Measurements from ENCODE around the gene FTO. TPM values are rescaled to one million over a fixed set of nuclear protein-coding genes. Genes with fewer than 3 reads are reported as not detected.

FTO gene
- total and polyA plus RNA-seq, 2 donors, result 57.0 to 112 TPM

DNA sequence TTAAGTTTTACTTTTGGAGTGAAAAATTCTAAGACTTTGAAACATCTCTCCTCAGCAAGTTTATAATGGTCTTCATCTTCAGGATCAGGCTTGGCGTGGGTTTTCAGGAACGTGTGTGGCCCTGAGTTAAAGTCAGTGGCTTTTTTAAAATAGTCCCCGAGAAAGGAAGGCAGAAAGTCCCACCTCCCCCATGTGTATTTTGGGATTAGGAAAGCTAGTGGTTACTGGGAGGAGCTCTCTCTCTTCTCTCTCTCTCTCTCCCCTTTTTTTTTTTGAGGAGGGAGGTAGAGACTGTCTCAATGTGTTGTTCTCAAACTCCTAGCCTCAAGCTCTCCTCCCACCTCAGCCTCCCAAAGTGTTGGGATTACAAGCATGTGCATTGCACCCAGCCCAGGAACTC lies 369.4 kb downstream of the FTO start:
- H3K4me3 ChIP-seq (ENCODE audit: low read depth, low read length), result no peak overlapping the region
- WGBS, result 84% methylated on average over 3 of the region's 3 CpGs
- DNase-seq (ENCODE audit: extremely low spot score), result no peak

GRCh38 chr16:54075446-54075845 lies 371.5 kb downstream of the FTO start:
- WGBS, result 68% methylated on average over 4 of the region's 4 CpGs
- no peaks in the 10 kb centered on the region for H3K4me1 ChIP-seq (ENCODE audit: insufficient read depth)
- H3K27ac ChIP-seq (ENCODE audit: low read depth), result no peak overlapping the region
- no peak for DNase-seq (ENCODE audit: extremely low spot score)
- H3K4me3 ChIP-seq (ENCODE audit: low read depth, low read length), result no peak overlapping the region
- H3K36me3 ChIP-seq (ENCODE audit: insufficient read depth), result no peaks in the 10 kb centered on the region

More for the DNA sequence above, 369.4 kb downstream of the FTO start:
- no peak overlapping the region for H3K27ac ChIP-seq (ENCODE audit: low read depth)
- no peaks in the 10 kb centered on the region for H3K36me3 ChIP-seq (ENCODE audit: insufficient read depth)
- H3K4me1 ChIP-seq (ENCODE audit: insufficient read depth), result no peaks in the 10 kb centered on the region

GRCh38 chr16:54076006-54076504 lies 372.1 kb downstream of the FTO start:
- 92% methylated on average over 3 of the region's 3 CpGs for WGBS
- DNase-seq (ENCODE audit: extremely low spot score), result no peak
- H3K4me1 ChIP-seq (ENCODE audit: insufficient read depth), result no peaks in the 10 kb centered on the region
- H3K27ac ChIP-seq (ENCODE audit: low read depth), result no peak overlapping the region
- H3K4me3 ChIP-seq (ENCODE audit: low read depth, low read length), result no peak overlapping the region
- no peaks in the 10 kb centered on the region for H3K36me3 ChIP-seq (ENCODE audit: insufficient read depth)

GRCh38 chr16:54077050-54077821 lies 373.3 kb downstream of the FTO start:
- H3K36me3 ChIP-seq (ENCODE audit: insufficient read depth), result no peaks in the 10 kb centered on the region
- H3K27ac ChIP-seq (ENCODE audit: low read depth), result no peak overlapping the region
- no peak overlapping the region for H3K4me3 ChIP-seq (ENCODE audit: low read depth, low read length)
- no peak for DNase-seq (ENCODE audit: extremely low spot score)
- no peaks in the 10 kb centered on the region for H3K4me1 ChIP-seq (ENCODE audit: insufficient read depth)
- 81% methylated on average over 9 of the region's 9 CpGs for WGBS

DNA sequence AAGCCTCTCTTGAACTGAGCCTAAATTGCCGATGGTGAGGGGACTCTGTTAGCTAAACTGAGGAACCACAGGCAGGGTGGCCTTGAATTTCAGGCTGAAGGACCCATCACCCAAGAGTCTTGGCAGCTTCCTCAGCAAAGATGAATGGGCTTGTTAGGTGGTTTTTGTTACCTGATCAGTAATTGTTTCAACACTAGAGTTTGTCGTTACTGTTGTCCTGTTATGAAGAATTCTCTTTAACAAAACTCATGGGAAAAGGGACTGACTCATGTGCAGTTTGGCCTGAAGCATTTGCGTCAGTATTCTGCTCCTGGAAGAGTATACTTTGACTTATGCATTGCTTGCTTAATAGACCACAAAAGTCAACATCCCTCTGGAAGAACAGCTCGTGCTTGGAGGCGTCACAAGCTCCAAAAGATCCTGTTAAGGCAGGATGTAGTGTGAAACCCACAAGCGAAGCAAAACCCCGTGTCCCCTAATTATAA lies 376.6 kb downstream of the FTO start:
- no peak for DNase-seq (ENCODE audit: extremely low spot score)
- Histone ChIP-seq H3K36me3 (ENCODE audit: insufficient read depth) (no peaks in the 10 kb centered on the region), H3K4me3 (ENCODE audit: low read depth, low read length) (no peak overlapping the region), H3K4me1 (ENCODE audit: insufficient read depth) (no peaks in the 10 kb centered on the region), H3K27ac (ENCODE audit: low read depth) (no peak overlapping the region)
- 79% methylated on average over 7 of the region's 7 CpGs for WGBS

DNA sequence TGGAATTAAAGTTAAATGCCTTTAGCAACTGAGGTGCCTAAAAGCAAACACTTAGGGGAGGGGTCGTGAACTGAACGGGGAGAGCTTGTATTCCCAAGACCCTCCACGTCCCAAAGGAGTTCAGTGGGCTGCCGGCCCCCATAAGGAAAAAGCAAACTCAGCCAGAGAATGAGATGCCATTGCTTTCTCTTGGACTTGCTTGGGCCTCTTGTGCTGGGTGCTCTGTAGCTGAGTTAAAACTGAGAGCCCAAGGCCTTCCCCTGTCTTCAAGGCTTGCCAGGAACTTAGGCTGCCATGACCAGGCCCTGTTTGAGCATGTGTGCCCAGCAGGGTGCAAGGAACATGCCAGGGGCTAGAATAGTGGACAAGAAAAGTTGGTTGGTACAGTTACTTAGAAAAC lies 382.8 kb downstream of the FTO start:
- Histone ChIP-seq H3K4me1 (ENCODE audit: insufficient read depth) (no peaks in the 10 kb centered on the region), H3K36me3 (ENCODE audit: insufficient read depth) (no peaks in the 10 kb centered on the region), H3K27ac (ENCODE audit: low read depth) (no peak overlapping the region), H3K4me3 (ENCODE audit: low read depth, low read length) (no peak overlapping the region)
- no peak for DNase-seq (ENCODE audit: extremely low spot score)
- 86% methylated on average over 4 of the region's 4 CpGs for WGBS

DNA sequence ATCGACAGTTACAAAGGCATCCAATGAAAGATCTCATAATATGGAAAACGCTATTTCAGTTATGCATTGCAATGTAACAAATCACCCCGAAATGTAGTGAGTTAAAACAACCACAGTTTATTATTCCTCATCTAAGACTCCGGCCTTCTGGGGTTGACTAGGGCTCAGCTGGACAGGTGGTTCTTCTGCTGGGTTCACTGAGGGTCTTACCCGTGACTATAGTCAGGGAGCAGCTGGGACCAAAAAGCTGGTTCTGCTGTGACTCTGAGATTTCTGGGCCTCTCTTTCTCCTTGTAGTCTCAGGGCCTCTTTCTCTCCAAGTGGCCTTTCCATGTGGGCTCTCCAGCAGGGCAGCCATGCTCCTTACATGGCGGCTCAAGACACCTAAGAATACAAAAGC lies 386.6 kb downstream of the FTO start:
- no peak overlapping the region for H3K27ac ChIP-seq (ENCODE audit: low read depth)
- no peaks in the 10 kb centered on the region for H3K4me1 ChIP-seq (ENCODE audit: insufficient read depth)
- DNase-seq (ENCODE audit: extremely low spot score), result no peak
- H3K4me3 ChIP-seq (ENCODE audit: low read depth, low read length), result no peak overlapping the region
- 98% methylated on average over 6 of the region's 6 CpGs for WGBS
- no peaks in the 10 kb centered on the region for H3K36me3 ChIP-seq (ENCODE audit: insufficient read depth)

DNA sequence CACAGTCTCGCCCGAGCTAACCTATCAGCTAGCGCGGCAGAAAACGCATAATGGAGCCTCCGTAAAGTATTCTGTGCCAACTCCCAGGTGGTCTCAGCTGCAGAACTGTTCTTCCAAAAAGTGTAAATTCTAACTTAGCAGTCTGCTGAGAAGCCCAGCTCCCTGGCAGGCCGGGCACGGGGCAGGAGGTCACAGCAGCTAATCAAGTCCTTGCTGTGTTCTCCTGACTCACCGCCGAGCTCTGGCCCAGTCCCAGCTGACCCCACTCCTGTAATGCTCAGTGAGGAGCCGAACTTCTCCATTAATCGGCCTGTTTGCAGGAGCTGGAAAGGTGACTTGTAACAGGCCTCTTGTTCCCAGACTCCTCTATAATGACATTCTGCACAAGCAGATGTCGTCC lies 389.3 kb downstream of the FTO start:
- WGBS, result 86% methylated on average over 13 of the region's 13 CpGs

GRCh38 chr16:54094641-54095040 lies 390.7 kb downstream of the FTO start:
- H3K4me3 ChIP-seq (ENCODE audit: low read depth, low read length), result no peak overlapping the region
- 95% methylated on average over 10 of the region's 10 CpGs for WGBS
- no peak overlapping the region for H3K27ac ChIP-seq (ENCODE audit: low read depth)
- H3K4me1 ChIP-seq (ENCODE audit: insufficient read depth), result no peaks in the 10 kb centered on the region
- no peaks in the 10 kb centered on the region for H3K36me3 ChIP-seq (ENCODE audit: insufficient read depth)
- DNase-seq (ENCODE audit: extremely low spot score), result no peak

More for the DNA sequence above, 389.3 kb downstream of the FTO start:
- no peak for DNase-seq (ENCODE audit: extremely low spot score)
- Histone ChIP-seq H3K4me3 (ENCODE audit: low read depth, low read length) (no peak overlapping the region), H3K4me1 (ENCODE audit: insufficient read depth) (no peaks in the 10 kb centered on the region), H3K36me3 (ENCODE audit: insufficient read depth) (no peaks in the 10 kb centered on the region), H3K27ac (ENCODE audit: low read depth) (no peak overlapping the region)

DNA sequence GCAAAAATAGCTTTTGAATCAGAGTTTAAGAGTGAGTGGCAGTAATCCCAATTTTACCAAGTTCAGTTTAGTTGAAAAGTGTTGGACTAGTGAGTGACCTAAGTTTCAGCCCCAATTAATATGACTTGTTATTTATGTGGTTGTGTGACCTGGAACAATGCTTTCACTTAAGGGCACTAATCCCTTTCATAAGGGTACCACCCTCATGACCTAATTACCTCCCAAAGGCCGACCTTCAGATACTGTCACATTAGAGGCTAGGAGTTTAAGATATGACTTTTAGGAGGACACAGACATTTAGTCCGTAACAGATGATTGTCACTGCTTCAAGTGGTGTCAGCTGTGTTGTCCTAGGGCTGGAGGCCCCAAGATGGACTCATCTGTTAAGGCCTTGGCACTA lies 392.7 kb downstream of the FTO start:
- Histone ChIP-seq H3K4me3 (ENCODE audit: low read depth, low read length) (no peak overlapping the region), H3K36me3 (ENCODE audit: insufficient read depth) (no peaks in the 10 kb centered on the region), H3K27ac (ENCODE audit: low read depth) (no peak overlapping the region), H3K4me1 (ENCODE audit: insufficient read depth) (no peaks in the 10 kb centered on the region)
- WGBS, result 97% methylated on average over 2 of the region's 2 CpGs
- no peak for DNase-seq (ENCODE audit: extremely low spot score)

- WGBS, result 96% methylated on average over 3 of the region's 3 CpGs
- no peak for DNase-seq (ENCODE audit: extremely low spot score)
- Histone ChIP-seq H3K4me3 (ENCODE audit: low read depth, low read length) (no peak overlapping the region), H3K36me3 (ENCODE audit: insufficient read depth) (no peaks in the 10 kb centered on the region), H3K27ac (ENCODE audit: low read depth) (no peak overlapping the region), H3K4me1 (ENCODE audit: insufficient read depth) (no peaks in the 10 kb centered on the region)
Observed at GRCh38 chr16:54097774-54098173, 393.8 kb downstream of the FTO start.

DNA sequence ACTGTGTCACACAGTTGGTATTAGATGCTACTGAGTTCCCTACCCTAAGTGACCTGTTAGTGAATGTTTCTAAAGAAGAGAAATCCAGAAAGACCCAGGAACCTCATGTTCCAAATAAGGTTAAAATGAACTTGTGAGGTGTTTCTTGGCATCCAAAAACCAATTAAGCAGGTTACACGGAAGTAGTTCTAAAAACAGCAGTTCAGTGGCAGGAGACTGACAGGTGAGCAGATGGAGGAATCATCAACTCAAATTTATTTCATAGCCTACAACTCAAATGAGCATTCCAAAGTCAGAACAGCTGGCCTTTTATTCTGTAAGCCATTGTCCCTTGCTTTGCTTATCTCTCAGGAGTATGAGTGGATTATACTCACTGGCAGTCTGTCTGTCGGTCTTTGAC lies 394.3 kb downstream of the FTO start:
- WGBS, result 62% methylated on average over 2 of the region's 2 CpGs
- Histone ChIP-seq H3K36me3 (ENCODE audit: insufficient read depth) (no peaks in the 10 kb centered on the region), H3K4me1 (ENCODE audit: insufficient read depth) (no peaks in the 10 kb centered on the region), H3K4me3 (ENCODE audit: low read depth, low read length) (no peak overlapping the region), H3K27ac (ENCODE audit: low read depth) (no peak overlapping the region)
- no peak for DNase-seq (ENCODE audit: extremely low spot score)

- no peaks in the 10 kb centered on the region for H3K4me1 ChIP-seq (ENCODE audit: insufficient read depth)
- H3K4me3 ChIP-seq (ENCODE audit: low read depth, low read length), result no peak overlapping the region
- no peak overlapping the region for H3K27ac ChIP-seq (ENCODE audit: low read depth)
- no peak for DNase-seq (ENCODE audit: extremely low spot score)
- WGBS, result 89% methylated on average over 5 of the region's 5 CpGs
- H3K36me3 ChIP-seq (ENCODE audit: insufficient read depth), result no peaks in the 10 kb centered on the region
Observed at GRCh38 chr16:54099627-54100026, 395.7 kb downstream of the FTO start.

Measured in urinary bladder (tissue), 4 donors.